NCI-H187 (cell line): Measurements from ENCODE around the gene COX20.

Source experiments
- DNase-seq, 2 experiments: peaks; one replicate each; lab custom pipeline; 2025; lab: John Stamatoyannopoulos, UW

Gene COX20

GRCh38 chr1:244874974-244875579 lies 39.6 kb downstream of the COX20 start:
- DNase-seq: no peak

- DNase-seq: no peak
Observed at GRCh38 chr1:244876228-244876910, 40.9 kb downstream of the COX20 start.

DNA sequence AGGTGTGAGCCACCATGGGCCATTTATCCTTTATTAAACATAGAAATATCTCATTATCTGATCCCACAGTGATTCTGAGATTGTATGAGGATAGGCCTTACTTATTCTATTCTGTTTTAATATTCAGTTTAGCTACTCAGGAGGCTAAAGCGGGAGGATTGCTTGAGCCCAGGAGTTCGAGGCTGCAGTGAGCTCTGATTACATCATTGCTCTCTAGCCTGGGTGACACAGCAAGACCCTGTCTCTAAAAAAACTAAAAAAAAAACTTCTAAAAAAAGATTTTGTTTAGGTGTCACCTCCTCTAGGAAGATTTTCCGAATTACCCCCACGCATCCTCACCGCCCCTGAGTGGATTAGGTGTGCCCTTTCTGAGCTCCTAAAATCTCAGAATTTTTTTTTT lies 43.2 kb downstream of the COX20 start:
- no peak for DNase-seq

DNA sequence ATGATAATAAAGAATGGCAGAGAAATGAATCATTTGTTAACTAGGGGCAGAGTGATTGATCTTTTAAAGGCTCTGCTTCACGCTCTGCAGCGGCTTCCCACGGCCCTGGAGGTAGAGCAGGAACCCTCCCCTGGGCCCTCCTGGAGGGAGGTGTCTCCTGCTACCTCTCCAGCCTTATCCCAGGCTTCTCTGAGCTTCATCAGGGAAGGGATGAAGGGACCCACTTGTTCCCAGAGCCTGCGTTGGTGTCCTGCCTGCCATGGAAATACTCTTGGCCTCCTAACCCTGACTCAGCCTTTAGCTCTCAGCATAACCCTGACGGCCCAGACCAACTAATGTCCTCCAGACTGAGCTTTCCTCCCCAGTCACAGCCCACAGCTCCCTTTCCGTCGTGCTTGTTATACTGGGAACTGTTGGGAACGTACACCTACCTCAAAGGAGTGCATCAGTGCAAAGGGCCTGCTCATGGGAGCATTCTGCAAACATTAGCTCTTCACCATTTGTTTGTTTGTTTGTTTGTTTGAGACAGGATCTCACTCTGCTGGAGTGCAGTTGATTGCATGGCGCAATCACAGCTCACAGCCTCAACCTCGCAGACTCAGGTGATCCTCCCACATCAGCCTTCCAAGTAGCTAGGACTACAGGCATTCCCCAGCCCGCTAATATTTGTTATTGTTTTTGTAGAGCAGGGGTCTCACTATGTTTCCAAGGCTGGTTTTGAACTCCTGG lies 46.3 kb downstream of the COX20 start:
- DNase-seq: no peak

DNA sequence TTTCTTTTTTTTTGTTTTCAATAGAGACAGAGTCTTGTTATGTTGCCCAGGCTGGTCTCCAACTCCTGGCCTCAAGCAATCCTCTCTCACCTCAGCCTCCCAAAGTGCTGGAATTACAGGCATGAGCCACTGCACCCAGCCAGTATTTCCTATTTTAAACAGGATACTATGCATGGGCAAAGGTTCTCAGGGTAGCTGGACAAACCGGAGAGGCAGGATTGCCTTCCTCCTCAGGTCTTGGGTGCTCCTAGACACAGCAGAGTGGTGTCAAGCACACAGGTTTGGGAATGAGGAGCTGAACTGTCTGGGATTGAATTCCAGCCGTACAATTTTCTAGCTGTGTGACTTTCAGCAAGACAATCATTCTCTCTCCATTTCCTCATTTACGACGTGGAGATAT lies 51.8 kb downstream of the COX20 start:
- no peak for DNase-seq

GRCh38 chr1:244893836-244894235 lies 58.4 kb downstream of the COX20 start:
- DNase-seq: no peak
